ENCODE measurements around the gene KATNAL2. TPM values are rescaled to one million over a fixed set of nuclear protein-coding genes. Genes with fewer than 3 reads are reported as not detected.

The KATNAL2 gene
- total RNA-seq, 1 donor: 0.42 TPM

GRCh38 chr18:47036927-47037578, 119.7 kb downstream of the KATNAL2 start:
- no peaks in the 10 kb centered on the region for H3K4me1 ChIP-seq (ENCODE audit: insufficient read depth, low read length)
- no peaks in the 10 kb centered on the region for H3K9me3 ChIP-seq (ENCODE audit: low read depth, low read length)
- no peak overlapping the region for H3K4me3 ChIP-seq (ENCODE audit: low read length)
- no peaks in the 10 kb centered on the region for H3K27me3 ChIP-seq (ENCODE audit: insufficient read depth, low read length)

DNA sequence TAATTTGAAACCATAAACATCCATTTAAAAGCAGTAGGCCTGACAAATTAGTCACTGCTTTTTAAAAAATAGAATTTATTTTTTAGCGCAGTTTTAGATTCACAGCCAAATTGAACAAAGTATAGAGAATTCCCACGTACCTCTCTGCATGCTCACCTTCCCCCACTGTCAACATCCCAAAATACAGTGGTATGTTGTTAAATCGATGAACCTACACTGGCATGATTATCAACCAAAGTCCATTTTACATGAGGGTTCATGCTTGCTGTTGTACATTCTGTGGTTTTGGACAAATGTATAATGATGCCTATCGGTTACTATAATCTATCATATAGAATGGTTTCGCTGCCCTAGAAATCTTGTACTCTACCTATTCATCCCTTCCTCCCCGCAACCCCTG, 123.6 kb downstream of the KATNAL2 start:
- Histone ChIP-seq H3K4me1 (ENCODE audit: insufficient read depth, low read length) (no peaks in the 10 kb centered on the region), H3K27me3 (ENCODE audit: insufficient read depth, low read length) (no peaks in the 10 kb centered on the region), H3K9me3 (ENCODE audit: low read depth, low read length) (no peaks in the 10 kb centered on the region), H3K4me3 (ENCODE audit: low read length) (no peak overlapping the region)

DNA sequence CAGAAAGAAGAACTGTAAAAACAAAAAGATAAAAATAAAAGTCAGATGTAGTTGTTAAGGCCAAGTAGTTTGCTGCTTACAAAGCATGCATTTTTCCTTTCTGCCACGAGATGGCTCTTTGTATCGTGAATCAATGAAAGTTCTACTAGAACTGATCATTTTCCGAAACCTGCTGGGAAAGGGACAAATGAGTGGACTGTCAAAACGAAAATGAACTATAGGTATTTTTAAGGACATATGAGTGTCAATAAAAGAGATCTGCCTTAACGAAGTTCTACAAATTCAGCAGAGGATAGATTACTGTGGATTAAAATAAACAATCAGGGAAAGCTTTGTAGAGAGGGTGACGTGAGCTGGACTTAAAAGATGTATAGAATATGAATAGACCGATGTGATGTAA, 133.1 kb downstream of the KATNAL2 start:
- H3K27me3 ChIP-seq (ENCODE audit: insufficient read depth, low read length): no peaks in the 10 kb centered on the region
- no peaks in the 10 kb centered on the region for H3K9me3 ChIP-seq (ENCODE audit: low read depth, low read length)
- H3K4me1 ChIP-seq (ENCODE audit: insufficient read depth, low read length): no peaks in the 10 kb centered on the region
- no peak overlapping the region for H3K4me3 ChIP-seq (ENCODE audit: low read length)

GRCh38 chr18:47054369-47054768, 137.0 kb downstream of the KATNAL2 start:
- H3K9me3 ChIP-seq (ENCODE audit: low read depth, low read length): no peaks in the 10 kb centered on the region
- no peaks in the 10 kb centered on the region for H3K4me1 ChIP-seq (ENCODE audit: insufficient read depth, low read length)
- H3K27me3 ChIP-seq (ENCODE audit: insufficient read depth, low read length): no peaks in the 10 kb centered on the region
- H3K4me3 ChIP-seq (ENCODE audit: low read length): no peak overlapping the region

DNA sequence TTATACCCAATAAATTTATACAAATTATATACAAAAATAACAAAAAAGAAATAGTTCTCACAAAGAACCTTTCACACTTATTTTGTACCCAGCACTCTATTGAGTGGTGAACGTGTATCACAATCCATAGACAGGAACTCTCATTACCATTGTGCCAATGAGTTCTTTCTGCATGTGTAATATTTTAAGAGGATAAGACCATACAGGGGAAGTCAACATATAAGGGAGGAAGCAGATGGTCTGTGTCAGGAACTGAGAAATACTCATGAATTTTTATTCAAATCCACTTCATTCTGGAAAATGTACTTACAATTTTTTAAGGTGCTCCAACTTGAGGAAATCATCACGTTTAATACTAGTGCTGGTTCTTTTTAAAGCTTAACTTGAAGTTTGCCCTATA, 145.1 kb downstream of the KATNAL2 start:
- H3K9me3 ChIP-seq (ENCODE audit: low read depth, low read length): no peaks in the 10 kb centered on the region
- no peaks in the 10 kb centered on the region for H3K27me3 ChIP-seq (ENCODE audit: insufficient read depth, low read length)
- H3K4me3 ChIP-seq (ENCODE audit: low read length): no peak overlapping the region
- H3K4me1 ChIP-seq (ENCODE audit: insufficient read depth, low read length): no peaks in the 10 kb centered on the region

- no peaks in the 10 kb centered on the region for H3K4me1 ChIP-seq (ENCODE audit: insufficient read depth, low read length)
- no peak overlapping the region for H3K4me3 ChIP-seq (ENCODE audit: low read length)
- H3K9me3 ChIP-seq (ENCODE audit: low read depth, low read length): no peaks in the 10 kb centered on the region
- no peaks in the 10 kb centered on the region for H3K27me3 ChIP-seq (ENCODE audit: insufficient read depth, low read length)
Observed at GRCh38 chr18:47063096-47063495, 145.7 kb downstream of the KATNAL2 start.

DNA sequence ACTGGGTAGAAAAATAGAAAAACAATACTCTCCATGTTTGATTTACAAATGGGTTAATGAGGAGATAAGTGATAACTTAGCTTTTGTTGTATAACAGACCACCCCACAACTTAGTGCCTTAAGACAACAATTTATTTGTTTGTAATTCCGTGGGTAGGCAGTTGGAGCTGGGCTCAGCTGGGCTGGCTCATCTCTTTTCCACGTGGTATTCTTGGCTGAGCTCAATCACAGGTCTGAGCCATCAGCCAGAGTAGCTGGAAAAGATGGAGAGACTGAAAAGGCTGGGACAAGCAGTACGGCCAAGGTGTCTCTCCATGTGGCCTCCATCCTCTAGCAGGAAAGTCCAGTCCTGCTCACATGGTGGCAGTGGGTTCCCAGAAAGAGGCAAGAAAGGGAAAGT, 150.2 kb downstream of the KATNAL2 start:
- Histone ChIP-seq H3K27me3 (ENCODE audit: insufficient read depth, low read length) (no peaks in the 10 kb centered on the region), H3K4me1 (ENCODE audit: insufficient read depth, low read length) (no peaks in the 10 kb centered on the region), H3K4me3 (ENCODE audit: low read length) (no peak overlapping the region), H3K9me3 (ENCODE audit: low read depth, low read length) (no peaks in the 10 kb centered on the region)

DNA sequence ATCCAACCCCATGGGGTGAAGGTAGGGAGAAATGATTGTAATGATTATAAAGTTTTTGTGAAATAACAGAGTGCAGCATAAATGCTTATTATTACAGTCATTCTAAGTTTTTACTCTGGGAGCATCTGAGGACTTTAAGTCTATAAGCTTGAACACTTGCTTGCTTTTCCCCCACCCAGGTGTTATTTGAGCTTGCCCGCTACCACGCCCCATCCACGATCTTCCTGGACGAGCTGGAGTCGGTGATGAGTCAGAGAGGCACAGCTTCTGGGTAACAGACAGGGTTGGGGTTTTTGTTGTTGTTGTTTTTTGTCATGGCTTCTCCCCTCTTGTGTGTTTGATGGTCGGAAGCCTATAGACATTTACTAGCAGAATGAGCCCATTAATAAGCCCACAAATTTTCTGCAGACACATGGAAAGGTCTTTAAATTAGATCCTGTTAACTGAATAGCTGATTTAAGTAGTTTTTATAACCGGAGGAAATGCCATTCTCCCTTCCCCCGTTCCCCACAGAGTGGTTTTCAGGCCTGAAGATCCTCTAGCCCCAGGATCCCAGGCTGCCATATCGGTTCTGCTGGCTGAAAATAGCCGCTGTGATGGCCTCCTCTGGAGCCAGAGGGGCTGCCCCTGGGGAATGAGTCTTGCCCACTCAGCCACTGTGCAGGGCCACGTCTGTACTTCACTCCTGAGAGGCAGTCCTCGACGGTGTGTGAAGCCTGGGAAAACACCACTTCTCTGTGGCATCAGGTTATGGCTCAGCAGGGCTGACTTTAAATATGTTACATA, 157.9 kb downstream of the KATNAL2 start:
- Histone ChIP-seq H3K27me3 (ENCODE audit: insufficient read depth, low read length) (no peaks in the 10 kb centered on the region), H3K9me3 (ENCODE audit: low read depth, low read length) (no peaks in the 10 kb centered on the region), H3K4me1 (ENCODE audit: insufficient read depth, low read length) (no peaks in the 10 kb centered on the region), H3K4me3 (ENCODE audit: low read length) (no peak overlapping the region)

GRCh38 chr18:47077111-47077510, 159.7 kb downstream of the KATNAL2 start:
- H3K27me3 ChIP-seq (ENCODE audit: insufficient read depth, low read length): no peaks in the 10 kb centered on the region
- no peak overlapping the region for H3K4me3 ChIP-seq (ENCODE audit: low read length)
- H3K9me3 ChIP-seq (ENCODE audit: low read depth, low read length): no peaks in the 10 kb centered on the region
- H3K4me1 ChIP-seq (ENCODE audit: insufficient read depth, low read length): no peaks in the 10 kb centered on the region

DNA sequence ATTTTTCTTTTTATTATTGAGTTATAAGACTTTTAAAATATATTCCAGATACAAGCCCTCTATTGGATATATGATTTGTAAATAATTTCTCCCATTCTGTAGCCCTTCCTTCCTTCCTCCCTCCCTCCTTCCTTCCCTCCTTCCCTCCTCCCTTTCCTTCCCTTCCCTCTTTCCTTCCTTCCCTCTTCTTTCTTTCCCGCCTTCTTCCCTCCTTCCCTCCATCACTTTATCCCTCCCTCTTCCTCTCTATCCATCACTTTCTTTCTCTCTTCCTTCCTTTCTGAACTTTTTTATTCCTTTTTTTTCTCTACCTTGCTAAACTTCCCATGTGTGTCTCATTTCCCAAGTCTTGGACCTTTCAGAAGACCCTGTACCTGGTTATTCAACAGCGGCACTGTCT, 163.5 kb downstream of the KATNAL2 start:
- Histone ChIP-seq H3K4me3 (ENCODE audit: low read length) (no peak overlapping the region), H3K27me3 (ENCODE audit: insufficient read depth, low read length) (no peaks in the 10 kb centered on the region), H3K9me3 (ENCODE audit: low read depth, low read length) (no peaks in the 10 kb centered on the region), H3K4me1 (ENCODE audit: insufficient read depth, low read length) (no peaks in the 10 kb centered on the region)

GRCh38 chr18:47081578-47081977, 164.2 kb downstream of the KATNAL2 start:
- Histone ChIP-seq H3K4me3 (ENCODE audit: low read length) (no peak overlapping the region), H3K27me3 (ENCODE audit: insufficient read depth, low read length) (no peaks in the 10 kb centered on the region), H3K4me1 (ENCODE audit: insufficient read depth, low read length) (no peaks in the 10 kb centered on the region), H3K9me3 (ENCODE audit: low read depth, low read length) (no peaks in the 10 kb centered on the region)

DNA sequence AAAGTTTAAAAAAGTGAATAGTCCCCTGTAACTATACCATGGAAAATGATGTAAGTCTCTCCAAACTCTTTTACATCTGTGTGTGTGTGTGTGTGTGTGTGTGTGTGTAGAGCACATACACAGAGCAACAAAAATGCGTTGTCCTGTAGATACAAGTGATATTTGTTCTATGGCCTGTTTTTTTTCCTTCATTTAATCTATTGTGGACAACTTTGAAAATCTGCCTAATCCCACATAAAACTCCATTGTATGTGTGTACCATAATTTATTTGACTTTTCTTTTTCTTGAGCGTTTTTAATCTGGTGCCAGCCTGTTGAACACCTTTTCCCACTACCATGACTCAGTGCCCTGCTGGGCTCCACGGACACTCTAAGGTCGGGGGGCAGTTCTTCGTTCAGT, 170.3 kb downstream of the KATNAL2 start:
- Histone ChIP-seq H3K4me3 (ENCODE audit: low read length) (no peak overlapping the region), H3K27me3 (ENCODE audit: insufficient read depth, low read length) (no peaks in the 10 kb centered on the region), H3K9me3 (ENCODE audit: low read depth, low read length) (no peaks in the 10 kb centered on the region), H3K4me1 (ENCODE audit: insufficient read depth, low read length) (no peaks in the 10 kb centered on the region)

GRCh38 chr18:47095810-47096209, 178.4 kb downstream of the KATNAL2 start:
- no peaks in the 10 kb centered on the region for H3K9me3 ChIP-seq (ENCODE audit: low read depth, low read length)
- H3K4me3 ChIP-seq (ENCODE audit: low read length): no peak overlapping the region

GRCh38 chr18:47100212-47100831, 182.9 kb downstream of the KATNAL2 start:
- no peaks in the 10 kb centered on the region for H3K4me1 ChIP-seq (ENCODE audit: insufficient read depth, low read length)

More at GRCh38 chr18:47095810-47096209, 178.4 kb downstream of the KATNAL2 start:
- no peaks in the 10 kb centered on the region for H3K27me3 ChIP-seq (ENCODE audit: insufficient read depth, low read length)
- no peaks in the 10 kb centered on the region for H3K4me1 ChIP-seq (ENCODE audit: insufficient read depth, low read length)

DNA sequence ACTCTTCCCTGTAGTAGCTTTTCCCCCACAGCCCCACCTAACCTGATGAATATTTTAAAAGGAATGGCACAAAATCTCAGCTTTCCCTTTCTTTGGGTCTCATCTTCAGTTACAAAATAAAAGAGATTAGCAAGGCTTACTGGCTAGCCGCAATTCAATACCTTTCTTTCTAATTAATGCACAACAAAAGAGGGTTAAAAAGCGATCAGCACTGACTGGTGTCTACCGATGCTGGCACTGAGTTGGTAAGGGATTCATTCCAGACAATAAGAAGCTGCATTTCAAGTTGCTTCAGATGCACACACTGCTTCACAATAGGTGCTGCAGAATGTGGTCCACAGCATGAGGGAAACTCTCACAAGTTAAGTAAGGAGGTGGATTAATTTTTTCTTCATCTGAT, 191.0 kb downstream of the KATNAL2 start:
- H3K9me3 ChIP-seq (ENCODE audit: low read depth, low read length): no peaks in the 10 kb centered on the region
- H3K4me3 ChIP-seq (ENCODE audit: low read length): no peak overlapping the region
- H3K27me3 ChIP-seq (ENCODE audit: insufficient read depth, low read length): no peaks in the 10 kb centered on the region
- H3K4me1 ChIP-seq (ENCODE audit: insufficient read depth, low read length): no peaks in the 10 kb centered on the region

More at GRCh38 chr18:47100212-47100831, 182.9 kb downstream of the KATNAL2 start:
- Histone ChIP-seq H3K4me3 (ENCODE audit: low read length) (no peak overlapping the region), H3K9me3 (ENCODE audit: low read depth, low read length) (no peaks in the 10 kb centered on the region), H3K27me3 (ENCODE audit: insufficient read depth, low read length) (no peaks in the 10 kb centered on the region)
